HG02884 (cell line): ENCODE data around the gene CFAP20DC.
"Not testable (repeated sequence)": the region's sequence is repeated elsewhere in the genome, so short reads cannot be mapped to it uniquely, and the experiment has no call there.

Experiments
- ATAC-seq: cut with Tn5 transposase; IDR thresholded peaks from one replicate; pipeline ENCODE4 v1.9.1; 2021; ENCODE audit warnings: mild to moderate bottlenecking, moderate library complexity; ENCODE audit not compliant: unreplicated experiment

CFAP20DC gene

DNA sequence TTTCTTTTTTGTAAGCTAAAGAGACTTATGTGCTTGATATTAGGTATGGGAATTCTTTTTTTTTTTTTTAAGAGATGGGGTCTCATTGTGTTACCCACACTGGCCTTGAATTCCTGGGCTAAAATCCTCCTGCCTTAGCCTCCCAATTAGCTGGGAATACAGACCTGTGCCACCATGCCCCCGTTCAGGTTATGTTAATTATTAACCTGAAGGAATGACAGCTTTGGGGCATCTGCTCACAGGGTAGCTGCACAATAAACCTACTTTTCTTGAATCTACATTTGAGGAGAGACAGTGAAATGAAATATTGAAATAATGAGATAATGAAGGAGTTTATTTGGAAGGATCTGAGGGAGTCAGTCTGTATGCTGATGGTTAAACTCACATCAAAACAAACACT lies 225.0 kb downstream of the CFAP20DC start:
- ATAC-seq = no peak

DNA sequence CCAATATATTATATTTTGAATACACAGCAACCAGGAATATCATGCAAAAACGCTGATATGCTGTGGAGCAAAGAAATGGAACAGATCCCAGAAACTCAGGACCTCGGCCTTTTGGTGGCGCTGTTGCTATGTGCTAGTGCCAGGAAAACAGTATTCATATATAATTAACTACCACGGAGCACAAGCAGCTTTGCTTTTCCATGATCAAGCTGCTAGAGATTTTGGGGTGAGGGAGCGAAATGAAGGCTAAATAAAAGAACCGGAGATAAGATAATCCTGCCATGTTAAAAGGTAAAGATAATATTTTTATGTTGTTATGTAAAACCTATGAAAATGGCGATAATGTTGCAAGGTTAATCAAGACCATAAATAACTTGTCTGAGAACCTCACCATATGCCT lies 225.5 kb downstream of the CFAP20DC start:
- no peak for ATAC-seq

DNA sequence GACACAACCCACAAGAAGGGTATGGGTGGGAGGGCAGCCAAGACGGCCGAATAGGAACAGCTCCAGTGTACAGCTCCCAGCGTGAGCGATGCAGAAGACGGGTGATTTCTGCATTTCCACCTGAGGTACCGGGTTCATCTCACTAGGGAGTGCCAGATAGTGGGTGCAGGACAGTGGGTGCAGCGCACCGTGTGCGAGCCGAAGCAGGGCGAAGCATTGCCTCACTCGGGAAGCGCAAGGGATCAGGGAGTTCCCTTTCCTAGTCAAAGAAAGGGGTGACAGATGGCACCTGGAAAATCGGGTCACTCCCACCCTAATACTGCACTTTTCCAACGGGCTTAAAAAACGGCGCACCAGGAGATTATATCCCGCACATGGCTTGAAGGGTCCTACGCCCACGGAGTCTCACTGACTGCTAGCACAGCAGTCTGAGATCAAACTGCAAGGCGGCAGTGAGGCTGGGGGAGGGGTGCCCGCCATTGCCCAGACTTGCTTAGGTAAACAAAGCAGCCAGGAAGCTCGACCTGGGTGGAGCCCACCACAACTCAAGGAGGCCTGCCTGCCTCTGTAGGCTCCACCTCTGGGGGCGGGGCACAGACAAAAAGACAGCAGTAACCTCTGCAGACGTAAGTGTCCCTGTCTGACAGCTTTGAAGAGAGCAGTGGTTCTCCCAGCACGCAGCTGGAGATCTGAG lies 243.1 kb downstream of the CFAP20DC start:
- ATAC-seq = not testable (repeated sequence)

DNA sequence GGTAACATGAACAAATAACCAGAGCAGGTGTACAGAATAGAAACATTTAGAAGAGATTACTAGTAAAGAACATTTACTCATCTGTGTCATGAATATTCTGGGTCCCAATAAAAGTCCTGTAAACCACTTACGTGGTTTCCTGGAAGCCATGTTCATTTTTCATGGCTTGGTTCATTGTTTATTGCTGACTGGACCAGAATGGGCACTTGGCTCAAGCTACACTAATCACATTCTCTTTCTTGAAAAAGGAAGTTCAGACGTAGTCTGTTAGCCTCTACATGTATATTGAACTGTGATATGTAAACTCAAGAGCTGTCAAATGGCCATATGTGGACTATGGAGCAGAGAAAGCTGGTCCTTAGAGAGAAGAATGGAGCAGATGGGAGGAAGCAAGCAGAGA lies 244.9 kb downstream of the CFAP20DC start:
- ATAC-seq = no peak

DNA sequence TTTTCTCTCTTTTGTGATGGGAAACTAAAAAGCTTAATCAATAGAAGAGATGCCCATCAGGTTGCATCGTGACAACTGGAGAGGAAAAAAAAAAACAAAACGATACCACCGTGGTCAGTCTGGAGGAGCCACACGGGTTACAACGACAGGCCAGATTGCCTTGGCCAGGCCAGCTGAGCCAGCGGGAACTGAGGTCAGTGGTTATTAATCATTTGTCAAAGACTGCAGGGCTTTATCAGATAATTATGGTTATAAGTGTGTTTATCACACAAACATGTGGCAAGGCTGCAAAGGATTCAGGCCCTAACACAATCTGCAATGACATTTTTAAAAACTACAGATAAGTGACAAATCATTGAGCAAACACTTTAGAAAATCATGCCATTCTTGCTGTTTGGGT lies 248.3 kb downstream of the CFAP20DC start:
- ATAC-seq = no peak

DNA sequence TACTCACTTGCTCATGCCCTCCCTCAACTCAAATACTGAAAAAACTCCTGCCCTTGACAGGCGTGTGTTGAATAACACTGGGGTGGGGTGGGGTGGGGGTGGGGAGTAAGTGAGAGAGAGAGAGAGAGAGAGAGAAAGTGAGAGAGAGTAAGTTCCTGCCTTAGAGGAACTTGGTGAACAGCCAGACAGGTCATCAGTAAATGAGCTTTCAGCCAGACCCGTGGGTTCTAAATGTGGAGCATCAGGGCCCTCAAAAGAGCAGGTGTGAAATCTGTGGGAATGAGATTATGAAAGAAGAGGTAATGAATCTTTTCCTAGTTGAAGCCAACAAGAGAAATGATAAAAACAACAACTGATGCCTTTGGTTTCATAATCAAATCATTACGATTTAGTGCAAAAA lies 248.9 kb downstream of the CFAP20DC start:
- no peak for ATAC-seq

DNA sequence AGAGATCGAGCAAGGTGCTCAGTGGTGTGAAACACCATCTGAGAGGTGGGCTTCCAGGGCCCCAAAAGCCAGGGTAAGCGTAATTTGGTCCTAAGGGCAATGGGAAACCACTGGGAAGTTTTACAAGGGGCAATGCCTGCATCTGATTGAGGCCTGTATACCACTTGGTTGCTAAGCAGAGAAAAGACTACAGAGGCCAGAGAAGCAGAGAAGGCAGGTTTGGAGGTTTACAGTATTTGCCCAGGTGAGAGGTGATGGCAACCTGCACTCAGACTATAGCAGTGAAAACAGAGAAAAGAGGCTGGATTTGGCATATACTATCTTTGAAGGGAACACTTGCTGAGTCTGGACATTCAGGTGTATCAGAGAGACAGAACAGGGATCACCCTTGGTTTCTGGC lies 249.8 kb downstream of the CFAP20DC start:
- ATAC-seq = no peak

DNA sequence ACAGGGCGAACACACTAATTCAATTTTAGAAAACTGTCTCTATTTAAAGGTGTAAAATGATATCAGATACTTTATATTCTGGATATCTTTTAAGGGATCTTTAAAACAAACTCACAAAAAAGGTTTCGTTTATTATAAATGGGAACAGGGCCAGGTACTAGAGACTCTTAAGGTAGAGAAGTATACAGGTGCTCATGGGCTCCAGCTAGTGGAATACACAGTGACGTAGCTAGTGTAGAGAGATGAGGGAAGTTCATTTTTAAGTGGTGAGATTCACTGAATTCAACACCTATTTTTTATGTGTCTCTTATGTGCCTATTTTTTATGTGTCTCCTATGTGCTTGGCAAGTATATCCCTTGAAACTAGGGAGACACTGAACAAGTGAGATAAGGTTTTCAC lies 250.6 kb downstream of the CFAP20DC start:
- no peak for ATAC-seq

DNA sequence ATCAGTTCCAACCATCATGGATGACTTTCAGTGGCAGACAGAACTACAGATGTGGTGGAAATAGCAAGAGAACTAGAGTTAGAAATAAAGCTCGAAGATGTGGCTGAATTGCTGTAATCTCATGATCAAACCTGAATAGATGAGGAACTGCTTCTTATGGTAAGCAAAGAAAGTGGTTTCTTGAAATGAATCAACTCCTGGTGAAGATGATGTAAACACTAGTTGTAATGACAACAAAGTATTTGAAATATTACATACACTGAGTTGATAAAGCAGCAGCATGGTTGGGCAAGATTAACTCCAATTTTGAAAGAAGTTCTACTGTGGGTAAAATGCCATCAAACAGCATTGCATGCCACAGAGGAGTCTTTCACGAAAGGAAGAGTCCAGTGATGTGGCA lies 251.5 kb downstream of the CFAP20DC start:
- ATAC-seq = peak; percentile 78

DNA sequence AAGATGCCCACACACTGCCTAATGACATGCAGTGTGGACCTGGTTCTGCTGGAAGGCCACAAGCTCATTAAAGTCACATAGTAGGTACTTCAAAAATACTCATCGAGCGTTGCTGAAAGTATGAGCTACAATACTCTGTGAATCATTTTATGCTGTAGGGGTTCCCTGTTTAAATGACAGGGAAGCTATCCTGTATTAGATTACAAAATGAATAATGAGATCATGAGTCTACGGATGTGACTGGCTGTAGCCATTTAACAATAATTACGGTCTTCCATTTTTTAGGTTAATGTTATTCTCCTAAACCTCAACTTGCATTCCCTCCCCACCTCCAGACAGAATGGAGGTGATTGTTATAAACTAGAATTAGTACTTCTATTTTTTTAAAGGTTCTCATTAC lies 255.1 kb downstream of the CFAP20DC start:
- no peak for ATAC-seq

DNA sequence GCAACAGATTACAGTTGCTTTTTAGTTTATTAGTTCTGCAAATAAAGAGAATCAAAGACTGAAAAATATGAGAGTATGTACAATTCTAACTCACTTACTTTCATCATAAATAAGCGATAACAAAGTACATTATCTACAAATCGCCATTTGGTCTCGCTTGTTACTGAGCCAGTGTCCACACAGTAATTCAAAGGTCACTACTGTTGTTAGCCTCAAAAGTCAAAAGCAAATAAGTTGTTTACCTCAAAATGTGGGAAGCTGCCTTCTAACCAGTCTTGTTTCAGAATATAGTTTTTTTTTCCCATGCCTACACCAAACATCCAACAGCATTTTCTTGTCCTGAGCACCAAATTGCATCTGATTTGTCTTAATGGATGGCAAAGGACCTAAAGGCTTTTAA lies 255.9 kb downstream of the CFAP20DC start:
- ATAC-seq = no peak

DNA sequence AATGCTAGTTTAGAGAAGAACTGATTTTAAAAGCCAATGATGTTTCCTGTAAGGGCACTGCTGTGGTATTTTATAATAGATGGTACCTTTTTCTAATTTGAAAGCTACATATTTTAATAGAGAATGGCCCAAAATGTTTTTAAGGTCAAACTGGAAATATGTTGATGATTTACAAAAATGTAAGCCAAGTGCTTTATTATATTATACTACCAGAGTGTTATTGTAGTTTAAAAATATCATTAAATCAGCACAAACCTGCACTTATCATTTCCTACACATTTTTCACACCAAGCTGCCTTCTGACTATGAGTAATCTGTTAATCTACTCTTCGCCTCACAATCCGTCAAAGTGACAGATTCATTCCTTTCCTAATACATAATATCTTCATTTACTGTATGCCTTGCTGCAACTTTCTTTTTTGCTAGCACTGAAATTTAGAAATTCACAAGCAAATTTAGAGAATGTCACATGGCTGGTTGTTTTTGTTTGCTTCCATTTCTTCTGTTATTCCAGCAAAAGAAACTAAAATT lies 256.8 kb downstream of the CFAP20DC start:
- ATAC-seq = no peak

DNA sequence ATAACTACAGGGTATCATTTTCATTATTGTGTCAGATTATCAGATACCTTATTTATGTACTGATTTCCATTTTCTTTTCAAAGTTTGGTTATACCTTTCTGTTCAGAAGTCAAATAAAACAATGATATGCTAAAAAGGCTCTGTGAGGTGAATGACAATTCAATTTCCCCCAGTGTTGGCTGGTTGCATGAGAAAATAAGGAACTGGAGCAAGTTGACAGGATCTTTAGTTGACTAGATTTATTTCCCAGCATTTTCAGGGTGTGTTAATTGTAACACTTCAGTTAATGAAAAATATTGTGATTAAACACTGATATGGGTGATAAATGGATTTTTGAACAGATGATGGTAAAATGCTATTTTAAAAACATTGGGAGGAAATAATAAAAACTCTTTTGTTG lies 260.4 kb downstream of the CFAP20DC start:
- no peak for ATAC-seq

DNA sequence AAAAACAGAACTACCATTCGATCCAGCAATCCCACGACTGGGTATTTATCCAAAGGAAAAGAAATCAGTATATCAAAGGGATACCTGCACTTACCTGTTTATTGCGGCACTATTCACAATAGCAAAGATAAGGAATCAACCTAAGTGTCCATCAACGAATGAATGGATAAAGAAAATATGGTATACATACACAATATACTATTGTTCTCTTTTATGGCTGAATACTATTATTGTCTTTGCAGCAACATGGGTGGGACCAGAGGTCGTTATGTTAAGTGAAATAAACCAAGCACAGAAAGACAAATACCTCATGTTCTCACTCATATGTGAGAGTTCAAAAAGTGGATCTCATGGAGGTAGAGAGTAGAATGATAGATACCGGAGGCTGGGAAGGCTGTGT lies 264.9 kb downstream of the CFAP20DC start:
- no peak for ATAC-seq

DNA sequence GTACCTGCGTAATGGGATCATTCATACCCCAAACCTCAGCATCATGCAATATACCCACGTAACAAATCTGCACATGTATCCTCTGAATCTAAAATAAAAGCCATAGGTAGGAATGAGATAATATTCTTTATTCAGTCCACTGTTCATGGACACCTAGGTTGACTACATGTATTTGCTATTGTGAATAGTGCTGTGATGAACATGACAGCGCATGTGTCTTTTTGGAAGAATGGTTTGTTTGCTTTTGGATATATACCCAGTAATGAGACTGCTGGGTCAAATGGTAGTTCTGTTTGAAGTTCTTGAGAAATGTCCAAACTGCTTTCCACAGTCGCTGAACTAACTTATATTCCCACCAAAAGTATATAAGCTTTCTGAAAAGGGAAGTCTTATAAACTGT lies 265.4 kb downstream of the CFAP20DC start:
- no peak for ATAC-seq

DNA sequence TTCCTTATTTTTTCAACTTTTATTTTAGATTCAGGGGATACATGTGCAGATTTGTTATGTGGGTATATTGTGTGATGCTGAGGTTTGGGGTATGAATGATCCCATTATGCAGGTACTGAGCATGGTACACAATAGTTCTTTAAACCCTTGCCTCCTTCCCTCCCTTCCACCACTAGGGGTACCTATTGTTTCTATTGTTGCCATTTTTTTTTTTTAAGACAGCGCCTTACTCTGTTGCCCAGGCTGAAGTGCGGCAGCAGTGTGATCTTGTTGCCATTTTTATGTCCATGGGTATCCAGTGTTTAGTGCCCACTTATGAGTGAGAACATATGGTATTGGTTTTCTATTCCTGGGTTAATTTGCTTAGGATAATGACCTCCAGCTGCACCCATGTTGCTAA lies 266.0 kb downstream of the CFAP20DC start:
- no peak for ATAC-seq

DNA sequence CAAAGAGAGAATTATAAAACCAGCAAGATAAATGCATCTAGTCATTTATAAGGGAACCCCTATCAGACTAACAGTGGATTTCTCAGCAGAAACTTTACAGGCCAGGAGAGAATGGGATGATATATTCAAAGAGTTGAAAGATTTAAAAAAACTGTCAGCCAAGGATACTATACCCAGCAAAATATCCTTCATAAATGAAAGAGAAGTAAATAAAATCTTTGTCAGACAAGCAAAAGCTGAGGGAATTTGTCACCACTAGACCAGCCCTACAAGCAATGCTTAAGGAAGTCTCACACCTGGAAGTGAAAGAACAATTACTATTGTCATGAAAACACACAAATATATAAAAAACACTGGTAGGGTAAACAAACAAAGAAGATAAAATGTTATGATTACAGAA lies 269.9 kb downstream of the CFAP20DC start:
- ATAC-seq = no peak

DNA sequence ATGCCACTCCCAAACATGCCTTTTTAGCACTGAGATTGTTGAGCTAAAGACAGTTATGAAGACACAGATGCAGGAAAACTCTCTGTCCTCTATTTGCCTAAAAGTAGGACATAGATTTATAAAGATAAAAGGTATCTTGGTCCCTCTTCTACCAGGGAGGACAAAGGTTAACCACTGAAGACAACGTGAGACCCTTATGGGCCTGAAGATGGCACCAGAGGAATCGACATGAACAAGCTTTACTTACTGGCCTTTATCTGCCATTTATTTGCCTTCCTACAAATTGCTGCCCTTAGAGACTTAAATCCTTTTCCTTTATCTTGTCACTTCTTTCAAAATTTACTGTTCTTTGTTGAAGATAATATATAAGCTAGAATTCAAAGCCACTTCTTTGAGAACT lies 273.6 kb downstream of the CFAP20DC start:
- ATAC-seq = no peak

DNA sequence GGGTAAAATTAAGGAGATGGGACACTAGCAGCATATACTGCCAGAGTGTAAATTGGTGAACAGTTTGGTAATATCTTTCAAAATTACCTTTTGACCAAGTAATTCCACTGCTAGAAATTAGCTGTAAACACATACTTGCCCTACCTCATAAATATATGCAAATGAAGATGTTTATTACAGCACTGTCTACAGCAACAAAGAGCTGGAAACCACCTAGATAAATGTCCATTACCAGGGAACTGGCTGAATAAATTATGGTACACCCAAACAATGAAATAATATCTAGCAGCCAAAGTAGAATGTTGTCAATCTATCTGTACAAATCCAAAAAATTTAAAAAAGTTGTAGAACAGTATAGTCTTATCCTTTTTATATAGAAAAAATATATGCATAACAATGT lies 277.4 kb downstream of the CFAP20DC start:
- no peak for ATAC-seq

DNA sequence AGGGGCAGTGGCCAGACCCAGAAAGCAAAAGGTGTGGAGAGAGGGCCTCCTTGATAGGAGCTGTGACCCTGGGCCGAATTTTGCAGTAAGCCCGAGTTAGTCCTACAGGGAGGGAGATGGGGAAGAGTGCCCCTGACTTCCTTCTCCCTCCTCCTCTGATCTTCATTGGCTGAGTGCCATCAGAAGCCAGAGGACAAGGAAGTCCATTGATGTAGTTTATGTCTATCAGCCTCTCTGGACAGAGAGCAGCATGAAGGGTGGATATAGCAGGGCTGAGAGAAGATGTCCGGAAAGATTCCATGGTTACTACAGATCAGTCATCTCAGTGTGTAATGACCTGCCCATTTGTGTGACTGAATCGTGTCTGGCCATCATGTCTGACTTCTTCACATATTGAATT lies 280.8 kb downstream of the CFAP20DC start:
- ATAC-seq = no peak

DNA sequence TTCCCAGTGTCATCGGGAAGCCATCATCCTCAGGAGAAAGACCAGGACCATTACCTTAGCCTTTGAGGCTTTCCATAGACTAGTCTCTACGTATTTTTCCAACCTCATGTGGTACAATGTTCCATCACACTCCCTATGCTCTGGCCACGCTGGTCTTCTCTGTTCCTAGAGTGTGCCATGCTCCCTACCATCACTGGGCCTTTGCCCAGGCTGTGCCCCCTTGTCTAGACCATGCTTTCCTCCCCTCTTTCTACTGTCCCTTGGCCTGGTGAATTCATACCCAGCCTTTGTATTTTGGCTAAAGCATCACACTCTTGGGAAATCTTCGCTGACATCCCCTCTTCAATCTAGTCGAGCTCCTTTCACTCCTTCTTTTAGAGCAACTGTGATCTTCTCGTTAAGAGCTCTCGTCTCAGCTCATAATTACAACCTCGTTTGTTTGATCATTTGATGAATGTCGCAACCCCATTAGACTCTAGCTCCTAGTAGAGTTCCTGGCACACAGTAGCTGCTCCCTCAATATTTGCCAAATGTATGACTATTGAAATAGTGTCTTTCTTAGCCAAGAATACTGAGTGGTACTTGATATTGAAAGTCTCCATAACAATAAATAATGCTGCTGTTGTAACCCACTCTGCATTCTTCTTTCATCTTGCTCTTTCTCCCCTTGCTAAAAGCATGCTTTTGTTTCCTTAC lies 283.1 kb downstream of the CFAP20DC start:
- no peak for ATAC-seq

DNA sequence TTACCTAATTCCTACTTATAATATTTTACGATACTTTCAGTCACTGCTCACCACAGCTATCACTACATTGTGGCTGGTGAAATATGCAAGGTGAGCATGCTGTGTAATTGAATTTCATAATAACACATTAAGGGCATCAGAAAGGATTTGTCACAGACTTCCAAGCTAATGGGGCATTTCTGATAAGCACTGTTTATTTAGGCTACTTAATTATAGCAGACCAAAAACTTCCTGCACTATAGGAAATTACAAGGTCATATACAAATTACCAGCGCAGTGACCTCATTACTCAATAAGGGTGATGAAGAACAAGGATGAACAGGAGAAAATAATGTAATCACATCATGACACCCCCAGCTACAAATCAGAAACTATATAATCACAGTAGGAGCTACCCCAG lies 294.7 kb downstream of the CFAP20DC start:
- no peak for ATAC-seq

DNA sequence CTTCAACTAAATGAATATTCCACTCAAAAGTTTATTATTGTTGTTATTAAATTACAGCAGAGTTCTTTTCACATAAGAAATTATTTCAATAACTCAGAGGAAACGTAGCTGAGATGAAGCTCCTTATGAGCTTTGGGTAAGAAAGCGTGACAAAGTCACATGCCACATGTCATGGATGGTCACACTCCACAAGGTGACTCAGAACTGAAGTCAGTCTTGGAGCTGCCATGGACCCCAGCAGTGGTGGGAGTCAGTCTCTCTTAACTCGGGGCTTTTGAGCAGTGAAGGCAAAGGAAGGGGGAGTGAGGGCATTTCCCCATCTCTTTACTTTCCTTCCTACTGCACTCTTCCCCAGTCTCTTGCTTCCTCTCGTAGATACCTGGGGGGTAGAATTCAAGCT lies 295.8 kb downstream of the CFAP20DC start:
- ATAC-seq = no peak
